NCI-H748 treated with DMSO at 0.1 percent for 48 hours (cell line): Measurements from ENCODE around the gene RBL2.
"Not testable (repeated sequence)": the region's sequence is repeated elsewhere in the genome, so short reads cannot be mapped to it uniquely, and the experiment has no call there.

Source experiments
- DNase-seq: peaks from one replicate; lab custom pipeline; 2025; lab: John Stamatoyannopoulos, UW

RBL2 gene

GRCh38 chr16:53504665-53505064, 70.4 kb downstream of the RBL2 start:
- no peak for DNase-seq

- no peak for DNase-seq
Measured at GRCh38 chr16:53506254-53506653, 72.0 kb downstream of the RBL2 start.

- no peak for DNase-seq
Measured at GRCh38 chr16:53507464-53508179, 73.4 kb downstream of the RBL2 start.

GRCh38 chr16:53509906-53510703, 75.8 kb downstream of the RBL2 start:
- DNase-seq: no peak

GRCh38 chr16:53510704-53511070, 76.4 kb downstream of the RBL2 start:
- no peak for DNase-seq

- DNase-seq: no peak
Measured at GRCh38 chr16:53511084-53511402, 76.8 kb downstream of the RBL2 start.

GRCh38 chr16:53511403-53512280, 77.4 kb downstream of the RBL2 start:
- no peak for DNase-seq

- not testable (repeated sequence) for DNase-seq
Measured at GRCh38 chr16:53512795-53513194, 78.5 kb downstream of the RBL2 start.

GRCh38 chr16:53515259-53515658, 81.0 kb downstream of the RBL2 start:
- DNase-seq: no peak

GRCh38 chr16:53515811-53516210, 81.5 kb downstream of the RBL2 start:
- no peak for DNase-seq

GRCh38 chr16:53517851-53518250, 83.6 kb downstream of the RBL2 start:
- no peak for DNase-seq

GRCh38 chr16:53518550-53519416, 84.5 kb downstream of the RBL2 start:
- DNase-seq: no peak

- DNase-seq: no peak
Measured at GRCh38 chr16:53519417-53520091, 85.3 kb downstream of the RBL2 start.

GRCh38 chr16:53523126-53523804, 89.0 kb downstream of the RBL2 start:
- no peak for DNase-seq

GRCh38 chr16:53523971-53524548, 89.8 kb downstream of the RBL2 start:
- no peak for DNase-seq

GRCh38 chr16:53528797-53529196, 94.5 kb downstream of the RBL2 start:
- DNase-seq: no peak

GRCh38 chr16:53529513-53529912, 95.2 kb downstream of the RBL2 start:
- DNase-seq: no peak

- DNase-seq: no peak
Measured at GRCh38 chr16:53530046-53530445, 95.8 kb downstream of the RBL2 start.

GRCh38 chr16:53530741-53531140, 96.5 kb downstream of the RBL2 start:
- no peak for DNase-seq

- no peak for DNase-seq
Measured at GRCh38 chr16:53534206-53534605, 99.9 kb downstream of the RBL2 start.
